Activated T-cell treated with anti-CD3 and anti-CD28 coated beads for 24 hours (primary cell): ENCODE data around the gene OGT.
"Not testable (repeated sequence)": the region's sequence is repeated elsewhere in the genome, so short reads cannot be mapped to it uniquely, and the experiment has no call there.

Experiments
- DNase-seq: peaks from one replicate; pipeline ENCODE4 v3.0.0-alpha.2; 2020; ENCODE audit warnings: low read depth

Gene OGT

DNA sequence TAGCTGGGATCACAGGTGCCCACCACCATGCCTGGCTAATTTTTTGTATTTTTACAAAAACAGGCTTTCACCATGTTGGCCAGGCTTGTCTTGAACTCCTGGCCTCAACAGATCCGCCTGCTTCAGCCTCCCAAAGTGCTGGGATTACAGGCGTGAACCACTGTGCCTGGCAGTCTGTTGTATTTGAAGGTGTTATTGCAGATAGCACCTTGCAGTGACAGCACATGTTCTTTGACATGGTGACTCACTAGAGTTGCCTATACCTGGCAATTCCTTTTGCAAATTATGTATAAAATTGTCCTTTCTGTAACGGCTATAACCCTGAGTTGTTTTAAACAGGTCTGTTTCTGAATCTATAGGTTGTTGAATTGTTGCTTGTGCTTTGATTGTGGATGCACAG is 7.9 kb downstream of the OGT start:
- DNase-seq: no peak

DNA sequence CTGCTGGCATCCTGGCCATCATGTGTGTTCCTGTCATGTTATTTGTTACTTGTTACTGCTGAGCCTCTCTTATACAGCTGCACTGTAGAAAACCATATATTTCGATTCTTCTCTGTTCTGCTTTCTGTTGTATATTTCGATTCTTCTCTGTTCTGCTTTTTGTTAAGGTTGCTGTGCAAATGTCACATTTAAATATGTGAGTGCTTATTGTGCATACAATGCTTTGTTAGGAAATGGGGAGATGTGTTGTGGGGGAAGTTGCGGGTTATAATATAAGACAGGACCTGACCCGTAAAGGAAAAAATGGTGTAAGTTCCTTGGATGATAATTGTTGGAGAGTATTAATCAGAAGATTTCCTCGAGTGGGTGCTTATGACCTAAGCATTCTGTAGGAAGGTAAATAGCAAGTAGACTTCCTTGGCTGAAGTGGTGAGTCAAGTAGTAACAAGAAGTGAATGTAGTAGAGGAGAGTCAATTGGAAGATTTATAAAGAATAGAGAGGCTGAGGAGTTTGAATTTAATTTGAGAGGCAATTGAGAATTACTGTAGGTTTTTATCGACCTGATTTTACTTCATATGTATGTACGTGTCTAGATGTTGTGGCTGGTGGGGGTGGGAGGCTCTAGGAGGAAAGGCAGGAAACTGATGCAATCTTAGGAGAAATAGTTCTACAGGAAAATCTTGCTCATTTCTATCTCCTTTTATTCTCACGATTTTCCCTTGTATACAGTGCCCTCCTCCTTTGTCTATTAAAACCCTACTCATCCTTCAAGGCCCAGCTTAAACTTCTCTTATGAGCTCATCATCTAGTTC is 8.5 kb downstream of the OGT start:
- DNase-seq: no peak

DNA sequence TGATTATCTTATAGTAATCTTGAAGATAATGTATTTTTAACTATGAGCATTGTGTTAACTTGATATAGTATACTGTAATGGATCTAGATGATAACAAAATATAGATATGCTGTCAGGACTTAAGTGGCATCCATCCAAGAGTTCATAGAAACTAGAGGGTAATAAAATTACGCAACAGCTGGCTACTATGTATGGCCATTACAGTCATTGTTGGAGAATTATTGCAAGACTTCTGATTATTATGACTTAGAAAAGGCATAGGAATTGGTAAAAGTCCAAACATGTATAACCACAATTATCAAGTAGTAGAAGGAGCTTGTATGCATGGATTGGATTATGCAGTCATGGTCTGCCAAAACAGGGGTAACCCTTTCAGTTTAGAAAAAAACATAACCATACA is 9.5 kb downstream of the OGT start:
- no peak for DNase-seq

DNA sequence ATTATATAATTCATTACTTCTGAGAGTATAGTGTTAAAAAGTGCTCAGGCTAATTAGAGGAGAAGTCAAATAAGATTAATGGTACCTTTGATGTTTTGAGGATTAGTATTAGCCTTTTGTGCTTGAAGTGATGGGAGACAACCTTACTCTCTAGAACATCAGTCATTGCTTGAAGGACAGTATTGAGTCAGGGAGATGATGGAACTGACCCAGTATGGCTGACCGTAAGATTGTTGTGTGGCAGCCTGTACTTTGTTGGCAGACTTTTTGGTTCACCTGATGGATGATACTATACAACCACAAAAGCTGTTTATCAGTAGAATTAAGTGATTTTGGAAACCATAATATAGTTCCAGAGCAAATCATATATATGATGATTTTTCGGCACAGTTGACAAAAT is 9.9 kb downstream of the OGT start:
- DNase-seq: no peak

DNA sequence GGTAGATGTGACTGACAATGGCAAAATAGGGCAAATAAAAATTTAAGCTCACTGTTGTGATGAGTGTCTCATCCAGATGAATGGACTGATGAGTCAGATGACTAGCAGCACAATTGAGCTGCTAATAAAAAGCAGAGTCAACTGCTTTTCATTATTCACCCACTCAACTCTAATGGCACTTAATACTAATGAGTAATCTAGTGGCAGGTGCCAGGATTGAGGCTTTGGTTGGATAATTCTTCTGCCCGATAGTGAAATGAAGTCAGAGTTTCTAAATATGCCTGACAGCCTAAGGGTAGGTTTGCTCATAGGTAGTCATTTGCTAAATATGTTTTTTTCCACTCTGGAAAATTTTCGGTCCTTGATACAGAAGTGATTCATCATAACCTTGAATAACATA is 10.4 kb downstream of the OGT start:
- DNase-seq: no peak

DNA sequence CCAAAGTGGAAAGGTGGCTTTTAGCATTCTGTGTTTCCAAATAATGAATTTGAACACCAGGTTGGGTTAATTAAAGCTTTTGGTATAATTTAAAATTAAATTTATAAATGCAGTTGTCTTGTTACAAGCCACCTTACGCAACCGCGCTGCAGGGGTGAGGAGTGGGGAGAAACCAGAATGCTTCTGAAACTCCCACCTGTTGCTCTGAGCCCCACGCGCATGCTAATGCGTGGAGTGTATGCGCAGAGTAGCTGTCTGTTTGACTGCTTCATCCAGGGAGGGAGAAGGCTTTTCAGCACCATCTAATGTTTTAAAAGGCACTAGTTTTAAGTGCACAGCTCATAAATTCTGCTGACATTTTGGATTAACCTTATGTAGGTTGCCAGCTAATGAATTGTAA is 12.5 kb downstream of the OGT start:
- no peak for DNase-seq

DNA sequence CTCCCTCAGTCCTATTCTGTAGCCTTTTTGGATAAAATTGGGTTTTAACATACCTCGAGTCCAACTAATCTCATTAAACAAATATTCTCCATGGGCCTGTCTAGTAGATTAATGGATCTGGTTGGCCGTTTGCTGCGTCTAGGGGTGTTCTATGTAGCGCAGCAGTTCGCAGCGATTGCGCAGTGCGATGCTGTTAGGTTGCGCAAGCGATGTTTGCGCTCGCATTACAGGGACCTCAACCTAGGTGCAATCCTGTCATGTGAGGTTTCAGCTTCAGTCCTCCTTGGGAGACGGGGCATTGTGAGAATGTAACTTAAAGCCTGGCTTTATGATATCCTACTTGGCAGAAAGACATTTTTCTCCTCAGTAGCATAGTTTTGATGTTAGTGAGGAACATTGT is 14.0 kb downstream of the OGT start:
- no peak for DNase-seq

DNA sequence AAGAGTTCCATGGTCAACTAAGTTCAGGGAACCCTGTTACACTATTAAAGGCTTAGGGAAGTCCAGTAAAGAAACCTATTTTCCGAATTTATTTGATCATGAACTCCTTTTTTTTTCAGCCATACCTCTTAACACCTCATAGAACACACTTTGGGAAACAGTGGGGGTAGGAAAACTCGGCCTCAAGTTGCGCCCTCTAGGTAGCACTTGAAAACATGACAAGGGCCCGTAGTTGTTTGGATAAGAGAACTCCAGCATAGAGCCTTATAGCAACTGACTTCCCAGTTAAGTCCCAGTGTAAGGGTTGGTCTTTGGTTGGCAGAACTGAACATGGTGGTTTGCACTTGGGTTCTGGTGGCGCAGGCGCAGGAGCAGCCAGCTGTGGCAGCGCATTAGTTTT is 14.4 kb downstream of the OGT start:
- no peak for DNase-seq

DNA sequence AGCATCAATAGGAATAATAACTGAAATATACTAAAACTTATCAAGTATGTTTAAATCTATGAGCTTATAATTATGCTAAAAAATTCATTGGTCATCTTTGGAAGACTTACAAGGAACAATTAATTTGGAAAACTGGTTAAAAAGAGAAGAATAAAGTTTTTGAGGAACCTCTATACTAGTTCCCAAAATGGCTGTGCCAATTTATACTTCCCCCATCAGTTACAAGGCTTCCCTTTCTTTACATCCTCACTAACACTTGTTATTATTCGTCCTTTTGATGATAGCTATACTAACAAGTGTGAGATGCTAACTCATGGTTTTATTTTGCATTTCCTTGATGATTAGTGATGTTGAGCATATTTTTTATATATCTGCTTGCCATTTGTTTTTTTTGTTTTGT is 17.1 kb downstream of the OGT start:
- no peak for DNase-seq

DNA sequence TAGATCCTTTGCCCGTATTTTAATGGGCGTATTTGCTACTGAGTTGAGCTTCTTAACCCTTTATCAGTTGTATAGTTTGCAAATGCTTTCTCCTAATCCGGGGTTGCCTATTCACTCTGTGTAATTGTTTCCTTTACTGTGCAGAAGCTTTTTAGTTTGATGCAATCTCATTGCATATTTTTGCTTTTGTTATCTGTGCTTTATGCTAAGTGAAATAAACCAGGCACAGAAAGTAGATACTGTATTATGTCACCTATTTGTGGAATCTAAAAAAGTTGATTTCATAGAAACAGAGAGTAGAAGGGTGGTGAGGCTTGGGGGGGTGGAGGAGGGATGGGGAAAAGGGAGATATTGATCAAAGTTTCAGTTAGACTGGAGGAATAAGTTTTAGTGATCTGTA is 17.7 kb downstream of the OGT start:
- DNase-seq: no peak

DNA sequence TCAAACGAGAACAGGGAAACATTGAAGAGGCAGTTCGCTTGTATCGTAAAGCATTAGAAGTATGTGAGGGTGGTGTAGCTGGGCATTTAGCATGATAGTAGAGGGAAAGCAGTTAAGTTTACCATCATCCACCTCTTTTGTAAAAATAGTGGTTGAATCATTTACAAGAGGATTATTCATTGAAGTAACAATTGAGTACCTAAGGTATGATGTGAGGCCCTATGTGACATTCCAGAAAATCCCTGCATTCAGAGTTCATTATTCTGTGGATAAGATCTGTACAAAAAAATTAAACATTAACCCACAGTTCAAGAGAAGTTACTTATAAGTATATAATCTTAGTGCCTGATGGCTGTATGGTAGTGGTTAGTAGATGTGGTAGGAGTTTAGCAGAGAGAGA is 23.1 kb downstream of the OGT start:
- DNase-seq: no peak

DNA sequence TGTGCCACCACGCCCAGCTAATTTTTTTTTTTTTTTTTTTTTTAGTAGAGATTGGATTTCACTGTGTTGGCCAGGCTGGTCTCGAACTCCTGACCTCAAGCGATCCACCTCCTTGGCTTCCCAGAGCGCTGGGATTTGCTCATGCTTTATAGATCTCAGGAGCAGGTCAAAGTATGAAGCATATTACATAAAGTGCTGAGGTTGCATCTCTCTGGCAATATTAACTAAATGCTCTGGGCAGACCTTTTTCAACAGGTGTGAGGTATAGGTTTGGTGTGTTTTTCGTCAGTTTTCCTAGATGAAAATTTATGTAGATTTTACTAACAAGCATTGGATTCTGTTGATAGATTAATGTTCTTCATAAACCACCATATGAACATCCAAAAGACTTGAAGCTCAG is 26.0 kb downstream of the OGT start:
- no peak for DNase-seq

DNA sequence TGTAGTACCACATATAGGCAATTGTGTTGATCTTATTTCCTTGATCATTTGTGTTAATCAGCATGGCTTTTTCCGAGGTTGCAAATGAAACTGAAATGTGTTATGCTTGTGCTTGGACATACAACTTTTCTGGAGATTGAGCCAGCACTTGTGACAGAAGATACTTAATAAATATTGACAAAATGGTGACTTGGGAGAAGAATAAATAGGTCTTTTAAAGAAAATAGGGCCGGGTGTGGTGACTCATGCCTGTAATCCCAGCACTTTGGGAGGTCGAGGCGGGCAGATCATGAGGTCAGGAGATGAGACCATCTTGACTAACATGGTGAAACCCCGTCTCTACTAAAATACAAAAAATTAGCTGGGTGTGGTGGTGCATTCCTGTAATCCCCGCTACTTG is 26.9 kb downstream of the OGT start:
- not testable (repeated sequence) for DNase-seq

DNA sequence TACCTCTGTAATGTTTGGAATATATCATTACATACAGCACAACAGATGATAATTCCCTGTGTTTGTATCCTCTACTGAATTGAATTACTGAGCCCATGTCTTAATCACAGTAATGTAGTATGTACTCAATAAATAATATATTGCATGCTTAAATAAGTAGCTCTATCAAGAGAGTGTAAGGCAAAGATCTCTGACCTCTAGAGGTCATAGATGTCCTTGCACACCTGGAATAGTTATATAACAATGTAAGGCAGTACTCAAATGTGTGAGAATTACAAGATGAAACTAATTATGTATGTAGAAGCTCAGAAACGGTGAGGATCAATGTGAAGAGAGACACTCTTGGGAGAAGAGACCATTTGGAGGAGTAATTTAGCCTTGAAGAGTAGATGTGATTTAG is 31.0 kb downstream of the OGT start:
- DNase-seq: no peak

DNA sequence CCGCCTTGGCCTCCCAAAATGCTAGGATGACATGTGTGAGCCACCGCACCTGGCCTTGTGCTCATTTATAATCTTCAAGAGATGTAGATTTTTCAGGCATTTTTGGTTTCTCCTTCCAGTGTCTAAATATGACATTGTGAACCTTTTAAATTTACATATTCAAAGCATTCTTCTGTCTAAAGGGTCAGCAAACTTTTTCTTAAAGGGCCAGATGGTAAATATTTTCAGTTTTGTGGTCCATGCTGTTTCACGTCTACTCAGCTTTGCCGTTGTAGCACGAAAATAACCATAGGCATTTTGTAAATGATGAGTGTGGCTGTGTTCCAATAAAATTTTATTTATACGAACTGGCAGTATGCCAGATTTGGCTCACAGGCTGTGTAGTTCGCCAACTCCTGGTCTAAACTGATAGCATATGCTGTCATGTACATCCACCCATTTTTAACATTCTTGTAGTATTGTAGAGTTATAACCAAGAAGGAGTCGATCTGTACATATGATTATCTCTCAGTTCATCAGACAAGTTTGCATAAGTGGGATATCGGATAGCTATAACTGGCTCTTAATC is 32.7 kb downstream of the OGT start:
- no peak for DNase-seq

DNA sequence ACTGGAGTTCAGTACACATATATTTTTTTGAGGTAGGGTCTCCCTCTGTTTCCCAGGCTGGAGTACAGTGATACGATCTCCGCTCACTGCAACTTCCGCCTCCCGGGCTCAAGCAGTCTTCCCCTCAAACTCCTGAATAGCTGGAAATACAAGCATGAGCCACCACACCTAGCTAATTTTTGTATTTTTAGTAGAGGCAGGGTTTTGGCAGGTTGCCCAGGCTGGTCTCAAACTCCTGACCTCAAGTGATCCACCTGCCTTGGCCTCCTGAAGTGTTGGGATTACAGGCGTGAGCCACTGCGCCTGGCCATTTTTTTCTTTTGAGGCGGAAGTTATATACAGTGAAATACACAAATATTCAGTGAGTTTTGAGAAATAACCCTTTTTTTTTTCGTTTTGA is 38.5 kb downstream of the OGT start:
- not testable (repeated sequence) for DNase-seq

DNA sequence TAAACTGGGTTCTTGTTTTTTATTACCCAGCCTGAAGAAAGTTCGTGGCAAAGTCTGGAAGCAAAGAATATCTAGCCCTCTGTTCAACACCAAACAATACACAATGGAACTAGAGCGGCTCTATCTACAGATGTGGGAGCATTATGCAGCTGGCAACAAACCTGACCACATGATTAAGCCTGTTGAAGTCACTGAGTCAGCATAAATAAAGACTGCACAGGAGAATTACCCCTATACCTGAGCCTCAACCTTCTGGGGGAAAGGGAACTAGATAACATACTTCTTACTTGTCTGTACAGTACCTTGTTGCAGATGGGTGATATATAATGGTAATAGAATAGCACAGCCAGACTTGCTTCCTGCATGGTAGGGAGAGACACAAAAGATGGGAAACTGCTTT is 40.7 kb downstream of the OGT start:
- DNase-seq: no peak

DNA sequence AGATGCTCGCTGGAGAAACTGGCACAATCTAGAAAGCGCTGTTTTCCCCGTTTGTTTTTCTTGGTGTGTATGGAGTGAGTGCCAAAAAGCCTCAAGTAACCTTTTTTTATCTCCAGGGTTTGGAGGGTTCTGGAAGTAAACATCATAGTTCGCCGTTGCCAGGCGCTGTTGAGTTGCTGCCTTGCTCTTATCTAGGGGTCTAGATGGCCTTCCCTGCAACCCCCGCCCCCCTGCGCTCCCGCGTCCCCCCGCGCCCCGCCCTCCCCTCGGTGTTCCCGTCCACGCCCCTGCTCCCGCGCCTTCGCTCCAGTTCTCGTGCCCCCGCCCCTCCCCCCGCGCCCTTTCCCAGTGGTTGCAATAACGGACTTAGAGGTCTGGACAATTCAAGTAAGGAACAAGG is 44.8 kb downstream of the OGT start:
- no peak for DNase-seq

DNA sequence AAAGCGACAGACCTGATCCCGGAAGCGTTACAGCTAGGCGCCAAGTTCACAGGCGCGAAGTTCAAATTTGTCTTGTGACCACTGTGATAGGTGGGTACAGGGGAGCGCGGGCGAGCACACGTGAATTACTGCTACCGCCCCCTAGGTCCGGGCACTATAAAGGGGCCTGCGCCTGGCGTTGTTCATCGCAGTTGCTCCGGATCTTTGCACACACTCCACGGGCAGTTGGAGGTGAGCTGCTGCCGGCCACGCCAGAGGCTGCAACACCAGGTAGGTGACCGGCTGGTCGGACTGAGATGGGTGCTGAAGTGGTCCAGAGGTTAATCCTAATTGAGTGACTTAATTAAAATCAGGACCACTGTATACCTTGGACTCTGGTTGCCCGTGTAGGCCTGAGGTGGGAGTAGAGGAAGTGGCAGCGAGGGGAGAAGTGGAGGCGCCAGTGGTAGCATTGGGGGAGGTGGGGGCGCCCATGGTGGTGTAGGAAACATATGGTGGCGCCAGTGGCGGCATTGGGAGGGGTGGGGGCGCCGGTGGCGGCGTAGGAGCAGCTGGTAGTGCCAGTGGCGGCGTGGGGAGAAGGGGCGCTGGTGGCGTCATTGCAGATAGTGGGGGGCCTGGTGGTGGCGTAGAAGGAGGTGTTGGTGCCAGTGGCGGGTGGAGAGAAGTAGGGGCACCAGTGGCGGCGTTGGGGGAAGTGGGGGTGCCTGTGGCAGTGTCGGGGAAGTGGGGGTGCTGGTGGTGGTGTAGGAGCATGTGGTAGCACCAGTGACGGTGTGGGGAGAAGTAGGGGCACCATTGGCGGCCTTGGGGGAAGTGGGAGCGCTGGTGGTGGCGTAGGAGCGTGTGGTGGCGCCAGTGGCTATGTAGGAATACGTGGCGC is 45.6 kb downstream of the OGT start, which contains the start of gene GCNA:
Gene GCNA, plus strand, starts transcription at position 185 of the 883 bp plus-strand sequence. CDS start 2,385 bp downstream, outside the sequence.
- no peak for DNase-seq

DNA sequence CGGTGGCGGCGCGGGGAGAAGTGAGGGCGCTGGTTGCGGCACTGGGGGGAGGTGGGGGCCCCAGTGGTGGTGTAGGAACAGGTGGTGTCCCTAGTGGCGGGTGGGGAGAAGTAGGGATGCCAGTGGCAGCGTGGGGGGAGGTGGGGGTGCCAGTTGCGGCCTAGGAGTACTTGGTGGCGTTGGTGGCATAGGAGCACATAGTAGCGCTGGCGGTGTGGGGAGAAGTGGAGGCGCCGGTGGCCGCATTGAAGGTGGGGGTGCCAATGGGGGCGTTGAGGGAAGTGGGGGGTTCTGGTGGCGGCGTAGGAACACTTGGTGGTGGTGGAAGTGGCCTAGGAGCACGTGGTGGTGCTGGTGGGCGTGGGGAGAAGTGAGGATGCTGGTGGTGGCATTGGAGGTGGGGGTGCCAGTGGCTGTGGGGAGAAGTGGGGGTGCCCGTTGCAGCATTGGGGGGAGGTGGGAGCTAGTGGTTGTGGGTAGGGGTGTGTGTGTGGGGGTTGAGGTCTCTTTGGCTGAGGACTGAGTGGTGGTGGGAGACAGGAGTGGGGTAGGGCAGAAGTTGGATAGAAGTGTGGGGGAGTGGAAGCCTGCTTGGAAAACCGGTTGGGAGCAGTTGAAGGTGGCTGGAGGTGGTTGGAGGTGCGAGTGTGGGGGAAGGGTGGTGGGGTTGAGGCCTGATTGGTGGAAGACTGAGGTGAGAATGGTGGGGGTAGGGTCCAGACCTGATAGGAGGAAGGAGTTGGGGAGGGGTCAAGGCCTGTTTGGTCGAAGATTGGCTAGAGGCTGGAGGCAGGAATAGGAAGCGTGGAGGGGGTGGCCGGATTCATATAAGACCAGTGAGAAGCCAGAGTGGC is 46.5 kb downstream of the OGT start:
- no peak for DNase-seq

DNA sequence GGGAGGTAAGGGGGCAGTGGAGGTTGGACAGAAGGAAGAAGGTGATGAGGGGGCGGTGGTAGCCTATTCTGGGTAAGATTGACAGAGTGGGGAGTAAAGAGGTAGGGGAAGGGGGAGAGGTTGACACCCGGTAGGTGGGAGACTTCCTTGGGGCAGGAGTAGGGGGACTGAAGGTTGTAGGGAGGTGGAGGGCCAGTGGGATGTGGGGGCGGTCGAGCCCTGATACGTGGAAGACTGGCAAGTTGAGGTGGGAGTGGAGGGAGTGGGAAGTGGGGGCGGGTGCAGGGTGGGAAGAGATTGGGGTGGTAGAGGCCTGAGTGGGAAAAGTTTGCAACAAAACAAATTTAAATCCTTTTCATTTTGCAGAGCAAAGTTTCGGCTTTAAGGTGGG is 47.1 kb downstream of the OGT start:
- no peak for DNase-seq

DNA sequence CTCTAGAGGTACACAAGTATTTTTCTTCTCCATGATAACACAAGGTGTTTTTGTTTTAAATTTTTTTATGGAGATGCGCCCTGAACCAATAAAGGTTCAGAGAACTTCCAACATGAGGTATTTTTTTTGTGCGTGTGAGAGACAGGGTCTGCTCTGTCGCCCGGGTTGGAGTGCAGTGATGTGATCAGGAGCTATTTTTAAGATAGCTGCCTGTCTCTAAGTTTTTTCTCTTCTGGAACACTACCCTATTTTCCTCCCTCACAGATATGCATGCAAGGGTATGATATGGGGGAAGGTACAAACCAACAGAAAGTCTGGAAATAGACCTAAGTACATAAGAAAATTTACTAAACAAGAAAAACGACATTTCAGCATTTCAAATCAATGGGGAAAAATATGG is 48.3 kb downstream of the OGT start:
- DNase-seq: no peak
